Chondrocyte (in vitro differentiated cells): ENCODE measurements around the gene RMND5B. TPM values are rescaled to one million over a fixed set of nuclear protein-coding genes. Genes with fewer than 3 reads are reported as not detected.

Experiments used
- DNase-seq: peaks from one replicate; pipeline ENCODE4 v3.0.0; 2021; ENCODE audit warnings: mixed read lengths, low spot score
- H3K27ac Mint-ChIP-seq: one replicate; pipeline ENCODE4 v1.8.0; 2021; ENCODE audit warnings: mild to moderate bottlenecking, moderate library complexity, mixed read lengths; ENCODE audit not compliant: unreplicated experiment
- H3K27me3 Mint-ChIP-seq: 2 replicates; pipeline ENCODE4 v1.8.0; 2021; ENCODE audit warnings: low read depth, mixed read lengths
- H3K36me3 Mint-ChIP-seq: 2 replicates; pipeline ENCODE4 v1.8.0; 2021; ENCODE audit warnings: low read depth, mixed read lengths
- H3K4me1 Mint-ChIP-seq: 2 replicates; pipeline ENCODE4 v1.8.0; 2021; ENCODE audit warnings: low read depth, mild to moderate bottlenecking, mixed read lengths
- H3K4me3 Mint-ChIP-seq: one replicate; pipeline ENCODE4 v1.8.0; 2021; ENCODE audit warnings: mild to moderate bottlenecking, moderate library complexity, mixed read lengths; ENCODE audit not compliant: unreplicated experiment
- H3K9me3 Mint-ChIP-seq: 2 replicates; pipeline ENCODE4 v1.8.0; 2021; ENCODE audit warnings: low read depth, mixed read lengths
- total RNA-seq: library from RNA; stranded (reverse); gene quantifications from 3 replicates; pipeline ENCODE4 v1.2.1, GENCODE V29; 2021
- TF ChIP-seq, protein P1 (sequence below): fragments of 200-600 bp; sonication (generic); IDR thresholded peaks from 2 replicates; pipeline ENCODE4 v1.5.0; 2021; ENCODE audit warnings: antibody characterized with exemption, mild to moderate bottlenecking, moderate library complexity

The RMND5B gene
- total RNA-seq, 1 donor from 2014 or later = 26.8 TPM

DNA sequence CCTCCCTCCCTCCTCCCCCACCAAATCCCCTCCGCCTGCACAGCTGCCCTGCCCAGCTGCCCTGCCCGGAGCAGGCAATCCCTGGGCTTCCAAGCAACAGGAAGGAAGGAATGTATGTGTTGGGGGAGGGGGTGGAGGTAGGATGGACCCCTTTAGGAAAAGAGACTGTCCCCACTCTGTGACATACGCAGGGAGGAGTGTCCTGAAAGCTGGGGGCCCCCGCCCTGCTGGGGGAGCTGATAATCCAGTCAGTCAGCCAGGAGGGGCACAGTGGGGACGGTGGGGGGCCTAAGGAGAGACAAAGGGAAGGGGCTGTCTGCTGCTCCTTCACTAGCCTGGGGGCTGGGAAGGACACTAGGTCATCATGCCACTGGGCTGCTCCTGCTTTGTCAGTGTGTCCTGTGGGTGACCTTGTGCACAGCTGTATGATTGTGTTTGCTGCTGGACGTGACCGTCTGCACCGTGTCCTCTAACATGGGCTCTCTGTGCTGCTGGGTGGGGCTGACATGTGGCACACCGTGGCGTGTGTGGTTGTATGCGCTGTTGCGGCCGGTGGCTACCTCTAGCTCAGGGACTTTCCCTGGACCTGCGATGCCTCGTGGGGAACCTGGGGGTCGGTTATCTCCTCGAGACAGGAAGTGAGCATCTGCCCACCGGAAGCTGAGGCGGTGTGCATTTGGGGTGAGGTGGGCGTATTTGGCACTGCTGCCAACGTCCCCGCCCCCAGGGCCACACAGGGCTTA lies 14.5 kb upstream of the RMND5B start:
- no peak overlapping the region for H3K27ac Mint-ChIP-seq
- H3K27me3 Mint-ChIP-seq = peaks cover 20% of the 10 kb centered on the region
- H3K4me3 Mint-ChIP-seq = no peak overlapping the region
- H3K9me3 Mint-ChIP-seq = no peaks in the 10 kb centered on the region
- DNase-seq = no peak
- TF ChIP-seq, protein P1, sequence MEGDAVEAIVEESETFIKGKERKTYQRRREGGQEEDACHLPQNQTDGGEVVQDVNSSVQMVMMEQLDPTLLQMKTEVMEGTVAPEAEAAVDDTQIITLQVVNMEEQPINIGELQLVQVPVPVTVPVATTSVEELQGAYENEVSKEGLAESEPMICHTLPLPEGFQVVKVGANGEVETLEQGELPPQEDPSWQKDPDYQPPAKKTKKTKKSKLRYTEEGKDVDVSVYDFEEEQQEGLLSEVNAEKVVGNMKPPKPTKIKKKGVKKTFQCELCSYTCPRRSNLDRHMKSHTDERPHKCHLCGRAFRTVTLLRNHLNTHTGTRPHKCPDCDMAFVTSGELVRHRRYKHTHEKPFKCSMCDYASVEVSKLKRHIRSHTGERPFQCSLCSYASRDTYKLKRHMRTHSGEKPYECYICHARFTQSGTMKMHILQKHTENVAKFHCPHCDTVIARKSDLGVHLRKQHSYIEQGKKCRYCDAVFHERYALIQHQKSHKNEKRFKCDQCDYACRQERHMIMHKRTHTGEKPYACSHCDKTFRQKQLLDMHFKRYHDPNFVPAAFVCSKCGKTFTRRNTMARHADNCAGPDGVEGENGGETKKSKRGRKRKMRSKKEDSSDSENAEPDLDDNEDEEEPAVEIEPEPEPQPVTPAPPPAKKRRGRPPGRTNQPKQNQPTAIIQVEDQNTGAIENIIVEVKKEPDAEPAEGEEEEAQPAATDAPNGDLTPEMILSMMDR = no peak
- peaks cover 14% of the 10 kb centered on the region for H3K4me1 Mint-ChIP-seq
- H3K36me3 Mint-ChIP-seq = no peaks in the 10 kb centered on the region

DNA sequence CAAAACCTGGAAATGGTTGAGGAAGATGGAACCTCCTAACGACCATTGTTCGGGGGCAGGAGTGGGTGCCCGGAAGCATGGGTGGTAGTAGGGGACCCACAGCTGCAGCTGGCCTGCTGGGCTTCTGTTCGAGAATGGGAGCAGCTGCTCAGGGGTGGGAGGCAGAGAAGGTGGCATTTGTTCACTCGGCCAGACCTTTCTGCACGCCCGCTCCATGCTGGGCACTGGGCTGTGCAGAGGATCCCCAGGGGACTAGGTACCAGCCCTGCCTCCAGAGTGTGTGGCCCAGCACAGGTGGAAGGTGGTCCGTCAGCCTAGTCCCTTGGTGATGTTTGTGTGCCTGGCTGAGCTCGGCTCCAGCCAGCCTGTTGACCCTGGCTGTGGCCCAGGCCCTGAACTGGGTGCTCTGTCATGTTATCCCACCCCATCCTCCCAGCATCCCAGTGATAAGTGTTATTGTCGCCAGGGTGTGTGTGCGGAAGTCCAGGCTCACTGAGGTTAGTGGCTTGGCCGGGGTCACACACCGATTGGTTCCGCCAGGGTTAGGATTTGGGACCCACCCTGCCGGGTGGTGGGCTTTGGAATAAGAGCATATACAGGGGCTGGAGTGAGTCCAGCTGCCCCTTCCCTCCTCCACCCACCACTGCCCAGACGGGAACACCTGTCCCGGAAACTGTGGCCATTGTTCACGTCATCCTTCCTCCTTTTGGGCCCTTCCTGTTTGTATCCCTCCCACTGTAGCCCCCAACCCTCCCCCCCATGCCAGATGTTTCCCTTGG lies 12.7 kb upstream of the RMND5B start:
- TF ChIP-seq, protein P1 = no peak
- DNase-seq = no peak
- H3K4me1 Mint-ChIP-seq = peaks cover 11% of the 10 kb centered on the region
- peaks cover 20% of the 10 kb centered on the region for H3K27me3 Mint-ChIP-seq
- no peak overlapping the region for H3K27ac Mint-ChIP-seq
- H3K4me3 Mint-ChIP-seq = no peak overlapping the region
- no peaks in the 10 kb centered on the region for H3K36me3 Mint-ChIP-seq
- H3K9me3 Mint-ChIP-seq = no peaks in the 10 kb centered on the region

DNA sequence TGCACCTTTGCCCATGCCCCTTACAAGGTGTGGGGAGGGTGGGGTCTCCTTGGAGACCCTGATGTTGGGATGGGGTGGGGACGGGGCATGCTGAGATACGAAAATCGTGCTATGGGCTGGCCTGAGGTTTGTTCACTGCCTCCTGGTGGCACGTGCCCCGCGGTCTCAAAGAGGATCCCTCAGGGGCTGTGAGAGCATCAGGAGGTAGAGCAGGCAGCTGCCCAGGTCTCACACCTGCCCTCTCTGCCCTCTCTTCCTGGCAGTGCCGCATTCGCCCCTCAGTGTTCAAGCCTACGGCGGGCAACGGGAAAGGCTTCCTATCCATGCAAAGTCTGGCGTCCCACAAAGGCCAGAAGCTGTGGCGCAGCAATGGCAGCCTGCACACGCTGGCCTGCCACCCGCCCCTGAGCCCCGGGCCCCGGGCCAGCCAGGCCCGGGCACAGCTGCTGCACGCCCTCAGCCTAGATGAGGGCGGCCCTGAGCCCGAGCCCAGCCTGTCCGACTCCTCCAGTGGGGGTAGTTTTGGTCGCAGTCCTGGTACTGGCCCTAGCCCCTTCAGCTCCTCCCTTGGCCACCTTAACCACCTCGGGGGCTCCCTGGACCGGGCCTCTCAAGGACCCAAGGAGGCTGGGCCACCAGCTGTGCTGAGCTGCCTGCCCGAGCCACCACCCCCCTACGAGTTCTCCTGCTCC lies 10.8 kb upstream of the RMND5B start:
- DNase-seq = no peak
- TF ChIP-seq, protein P1 = no peak
- Mint-ChIP-seq H3K4me3 (no peak overlapping the region), H3K27ac (no peak overlapping the region), H3K36me3 (no peaks in the 10 kb centered on the region), H3K27me3 (peaks cover 10% of the 10 kb centered on the region), H3K9me3 (no peaks in the 10 kb centered on the region), H3K4me1 (peaks cover 2% of the 10 kb centered on the region)

DNA sequence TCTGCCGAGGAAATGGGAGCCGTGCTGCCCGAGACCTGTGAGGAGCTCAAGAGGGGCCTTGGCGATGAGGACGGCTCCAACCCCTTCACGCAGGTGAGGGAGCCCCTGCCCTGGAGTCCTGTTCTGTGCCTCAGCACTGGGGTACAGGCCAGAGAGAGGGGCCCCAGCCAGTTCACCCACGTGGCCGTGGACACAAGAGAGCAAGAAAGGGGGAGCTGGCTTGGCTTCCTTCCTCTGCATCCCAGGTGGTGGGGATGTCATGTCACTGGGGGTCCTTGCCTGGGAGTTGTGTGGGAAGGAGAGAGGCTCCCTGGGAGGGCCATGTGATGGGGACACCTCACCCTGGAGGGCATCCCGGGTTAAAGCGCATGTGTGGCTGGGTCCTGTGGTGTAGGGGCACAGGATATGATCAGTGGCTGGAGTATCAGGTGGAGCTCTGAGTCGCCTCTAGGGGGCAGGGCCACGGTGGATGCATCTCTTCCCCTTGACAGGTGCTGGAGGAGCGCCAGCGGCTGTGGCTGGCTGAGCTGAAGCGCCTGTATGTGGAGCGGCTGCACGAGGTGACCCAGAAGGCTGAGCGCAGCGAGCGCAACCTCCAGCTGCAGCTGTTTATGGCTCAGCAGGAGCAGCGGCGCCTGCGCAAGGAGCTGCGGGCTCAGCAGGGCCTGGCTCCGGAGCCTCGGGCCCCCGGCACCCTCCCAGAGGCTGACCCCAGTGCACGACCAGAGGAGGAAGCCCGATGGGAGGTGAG lies 10.0 kb upstream of the RMND5B start:
- Mint-ChIP-seq H3K4me3 (no peak overlapping the region), H3K9me3 (no peaks in the 10 kb centered on the region), H3K27me3 (peaks cover 5% of the 10 kb centered on the region), H3K27ac (no peak overlapping the region), H3K36me3 (no peaks in the 10 kb centered on the region), H3K4me1 (peaks cover 2% of the 10 kb centered on the region)
- TF ChIP-seq, protein P1 = peak; percentile 61
- no peak for DNase-seq
